Left forelimb (tissue), 1 donor: ENCODE data around the gene TIAM1.

Experiments
- DNase-seq: peaks from one replicate; pipeline ENCODE4 v3.0.0-alpha.2; 2018; ENCODE audit warnings: low spot score

TIAM1 gene

GRCh38 chr21:31354604-31355443 is 10.8 kb upstream of the TIAM1 start:
- DNase-seq = no peak

DNA sequence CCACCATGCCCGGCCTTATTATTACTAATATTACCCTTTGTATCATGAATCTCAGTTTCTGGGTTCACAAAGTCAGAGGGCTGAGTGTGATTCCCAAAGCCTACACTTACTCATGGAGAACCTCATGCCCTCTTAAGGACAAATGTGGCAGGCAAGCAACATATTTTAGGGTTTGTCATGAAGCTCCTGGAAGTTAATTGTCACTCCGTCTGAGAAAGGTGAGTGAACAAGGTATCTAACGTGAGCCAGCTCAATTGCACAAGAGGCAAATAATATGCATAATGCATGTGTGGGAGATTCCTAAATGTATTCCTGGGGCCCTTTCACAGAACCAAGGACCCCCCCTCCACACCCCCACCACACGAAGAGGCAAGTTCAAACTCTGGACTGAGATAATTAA is 10.1 kb upstream of the TIAM1 start:
- DNase-seq = no peak

DNA sequence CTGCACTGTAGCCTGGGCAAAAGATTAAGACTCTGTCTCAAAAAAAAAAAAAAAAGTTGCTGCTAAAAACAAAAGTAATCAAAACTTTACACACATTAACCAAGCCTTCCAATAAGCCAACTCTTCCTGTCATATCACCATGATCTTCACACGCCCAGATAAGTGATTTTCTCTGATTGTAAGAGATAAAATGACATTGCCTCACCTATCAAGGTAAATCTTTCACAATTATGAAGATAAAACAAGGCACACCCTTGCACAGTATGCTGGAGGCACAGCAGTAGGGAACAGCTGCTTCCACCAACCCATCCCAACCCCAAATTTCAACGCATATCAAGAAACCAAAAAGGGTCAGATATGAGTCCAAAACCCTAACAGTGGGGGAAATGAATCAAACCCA is 8.8 kb upstream of the TIAM1 start:
- no peak for DNase-seq

GRCh38 chr21:31351960-31352359 is 7.9 kb upstream of the TIAM1 start:
- DNase-seq = no peak

DNA sequence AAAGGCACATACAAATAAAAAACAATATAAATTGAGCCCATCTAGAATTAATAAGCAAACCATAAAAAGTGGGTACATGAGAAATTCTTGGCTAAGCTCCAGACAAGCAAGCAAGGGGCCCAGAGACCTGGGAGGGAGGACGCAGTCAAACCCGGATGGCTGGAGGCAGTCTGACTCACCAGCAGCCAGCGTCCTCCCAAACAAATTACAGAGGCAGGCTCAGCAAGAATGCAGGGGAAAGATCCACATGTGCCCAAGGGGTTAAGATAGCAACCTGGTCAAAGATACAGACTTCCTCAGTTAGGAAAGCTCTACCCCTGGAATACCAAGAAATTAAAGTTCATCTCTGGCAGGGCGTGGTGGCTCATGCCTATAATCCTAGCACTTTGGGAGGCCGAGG is 7.4 kb upstream of the TIAM1 start:
- DNase-seq = no peak

DNA sequence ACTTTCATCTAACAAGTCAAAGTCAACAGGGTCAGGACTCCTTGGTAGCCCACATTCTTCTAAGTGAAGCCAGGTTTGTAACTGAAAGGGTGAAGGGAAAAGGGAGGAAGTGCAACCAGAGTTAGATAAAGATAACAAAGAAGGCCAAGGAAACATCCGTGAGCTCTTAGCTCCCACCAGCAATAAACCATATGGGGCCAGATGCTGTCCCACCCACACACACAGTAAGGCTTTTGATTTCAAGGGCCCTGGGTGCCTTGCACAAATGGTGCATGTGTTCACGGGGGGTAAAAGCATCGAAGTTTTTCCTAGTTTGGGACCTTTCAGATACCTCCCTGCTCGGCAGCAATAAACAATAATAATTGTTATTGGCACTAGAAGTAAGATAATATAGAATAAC is 5.1 kb upstream of the TIAM1 start:
- no peak for DNase-seq

- DNase-seq = no peak
Observed at GRCh38 chr21:31348188-31348587, 4.1 kb upstream of the TIAM1 start.

DNA sequence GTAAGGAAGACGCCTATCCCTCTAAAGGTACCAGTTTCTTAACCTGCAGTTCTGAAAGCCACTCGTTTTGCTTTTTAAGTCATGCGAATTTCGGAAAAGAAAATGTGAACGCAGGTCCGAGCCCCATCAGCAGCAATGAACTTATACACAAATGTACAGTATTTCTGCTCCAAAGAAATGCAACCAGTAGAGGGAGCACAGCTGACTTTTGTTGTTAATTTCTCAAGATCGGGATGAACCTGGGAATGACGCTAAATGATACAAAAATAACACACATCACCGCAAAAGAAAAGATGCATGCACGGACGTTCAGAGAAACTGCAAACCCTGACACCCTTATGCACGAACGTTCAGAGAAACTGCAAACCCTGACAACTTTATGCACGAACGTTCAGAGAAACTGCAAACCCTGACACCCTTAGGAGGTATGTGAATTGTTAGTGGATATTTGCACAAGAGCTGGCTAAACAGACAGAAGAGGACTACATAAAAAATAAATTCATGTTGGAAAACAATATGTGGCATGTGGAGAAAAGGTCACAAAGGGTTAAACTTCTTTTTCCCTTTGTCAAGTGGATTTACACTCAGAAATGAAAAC is 3.5 kb upstream of the TIAM1 start:
- DNase-seq = no peak

DNA sequence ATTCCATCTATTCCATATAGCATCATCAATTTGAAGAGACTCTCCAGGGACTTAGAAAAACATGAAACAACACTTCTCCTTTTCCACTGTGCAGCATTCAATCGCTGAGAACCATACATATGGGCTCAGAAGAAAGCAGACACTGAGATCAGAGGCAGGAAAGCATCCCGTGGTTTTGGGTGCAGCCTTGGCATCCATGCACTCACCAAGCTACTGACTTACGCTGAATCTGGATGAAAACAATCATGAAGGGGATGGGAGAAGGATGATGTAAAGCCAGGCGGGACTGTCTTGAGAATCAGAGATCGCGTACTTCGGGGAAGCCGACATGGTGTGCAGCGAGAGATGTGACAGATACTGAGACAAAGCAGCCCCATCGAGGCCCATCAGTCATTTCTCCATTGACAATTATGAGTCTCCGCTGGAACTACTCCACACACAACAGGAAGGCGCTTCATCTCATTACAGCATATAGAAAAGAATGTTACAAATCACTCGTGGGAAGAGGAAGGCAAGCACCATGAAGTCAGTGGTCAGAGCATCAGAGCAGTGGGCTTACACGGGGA is 2.3 kb upstream of the TIAM1 start:
- no peak for DNase-seq

DNA sequence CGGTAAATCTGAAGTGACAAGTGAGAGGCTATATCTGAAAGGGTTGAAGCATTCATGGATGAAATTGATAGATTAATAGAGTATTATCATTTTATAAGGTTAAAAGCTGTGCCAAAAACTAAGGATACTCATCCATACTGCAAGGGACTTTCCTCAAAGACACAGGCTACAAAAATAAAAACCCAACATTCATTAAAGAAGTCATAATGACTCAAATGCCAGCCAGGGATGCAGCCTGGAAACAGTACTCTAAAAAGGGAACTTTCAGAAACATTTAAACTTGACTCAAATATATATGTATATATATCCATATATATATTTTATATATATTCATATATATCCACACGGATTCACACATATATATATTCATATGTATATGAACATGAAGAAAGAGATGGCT is 1.1 kb upstream of the TIAM1 start:
- DNase-seq = no peak

- no peak for DNase-seq
Observed at GRCh38 chr21:31343030-31343510, 991 bp downstream of the TIAM1 start.

DNA sequence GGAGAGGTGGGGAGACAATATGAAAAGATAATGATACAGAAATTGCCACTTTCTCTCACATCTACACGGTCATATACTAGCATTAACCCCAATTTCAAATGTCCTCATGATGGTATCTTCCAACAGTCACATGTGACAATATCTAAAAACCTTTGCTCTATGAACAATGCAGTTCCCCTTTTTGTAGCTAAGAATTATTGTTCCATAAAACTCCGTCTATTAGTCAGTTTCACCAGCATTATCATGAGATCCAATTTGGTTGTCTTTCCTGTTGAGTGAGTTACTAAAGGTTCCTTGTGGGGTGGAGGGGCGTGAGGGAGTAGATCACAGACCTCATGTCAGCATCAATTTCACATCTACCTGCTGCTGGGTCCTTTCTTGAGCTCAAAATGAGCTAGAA is 1.7 kb downstream of the TIAM1 start:
- DNase-seq = no peak

GRCh38 chr21:31340942-31341487 is 3.0 kb downstream of the TIAM1 start:
- DNase-seq = no peak

- DNase-seq = no peak
Observed at GRCh38 chr21:31340514-31340913, 3.5 kb downstream of the TIAM1 start.

GRCh38 chr21:31339721-31340120 is 4.3 kb downstream of the TIAM1 start:
- DNase-seq = no peak

DNA sequence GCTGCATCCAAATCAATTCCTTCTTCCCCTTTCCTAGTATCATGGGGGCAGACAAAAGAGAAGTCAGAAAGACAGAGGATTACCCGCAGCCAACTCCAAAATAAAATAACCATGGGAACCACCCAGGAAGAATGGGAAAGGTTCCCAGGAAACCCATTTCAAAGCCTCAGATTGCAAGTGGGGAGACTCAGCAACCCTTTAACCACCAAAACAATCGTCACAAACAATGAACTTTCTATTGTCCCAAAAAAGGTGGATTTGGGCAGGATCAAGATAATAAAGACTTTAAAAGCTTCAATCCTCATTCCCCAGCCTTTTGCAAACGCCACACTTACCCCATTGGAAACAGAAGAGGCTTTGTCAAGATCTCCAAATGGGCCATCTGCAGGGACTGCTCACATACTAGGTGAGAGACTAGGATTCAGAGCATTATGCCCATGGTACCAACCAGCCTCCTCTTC is 5.1 kb downstream of the TIAM1 start:
- DNase-seq = no peak

DNA sequence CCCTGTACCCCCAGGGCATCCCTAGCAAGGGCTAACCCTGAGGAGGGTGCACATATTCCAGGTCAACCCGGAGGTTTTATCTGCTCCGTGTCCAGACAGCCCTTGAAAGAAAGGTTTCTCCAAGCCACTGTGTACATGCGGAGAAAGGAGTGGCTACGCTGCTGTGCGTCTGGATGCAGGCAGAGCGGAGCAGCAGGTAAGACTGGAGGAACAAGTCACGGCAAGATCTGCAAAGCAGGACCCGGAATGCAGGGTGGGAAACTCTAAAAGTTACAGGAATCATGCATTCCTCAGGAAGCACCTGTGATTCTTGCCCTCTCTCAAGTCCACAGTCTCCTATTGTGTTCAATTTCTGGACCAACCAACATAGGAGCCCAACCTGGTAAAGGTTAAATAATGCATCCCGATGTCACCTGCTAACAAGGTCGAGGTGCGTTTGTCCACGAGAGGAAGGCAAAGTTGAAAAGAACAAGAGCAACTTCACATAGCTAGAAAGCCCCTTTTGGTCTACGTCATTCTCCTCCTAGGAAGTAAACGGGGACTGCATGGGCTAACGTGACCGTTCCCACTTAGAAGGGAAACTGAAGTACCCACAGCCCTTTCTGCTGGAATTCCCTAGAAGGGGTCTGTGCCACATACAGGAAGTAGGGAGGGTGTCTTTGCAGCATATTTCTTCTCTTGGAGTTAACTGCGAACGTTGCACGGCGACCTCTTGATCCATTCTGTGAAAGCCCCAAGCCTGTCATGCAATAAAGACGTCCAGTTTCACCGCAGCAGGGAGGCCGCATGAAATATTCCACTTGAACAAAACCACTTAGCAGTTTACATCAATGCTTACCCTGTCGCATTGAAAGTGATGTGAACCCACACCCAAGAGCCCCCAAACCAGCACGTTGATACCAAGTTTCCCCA is 5.8 kb downstream of the TIAM1 start:
- no peak for DNase-seq

DNA sequence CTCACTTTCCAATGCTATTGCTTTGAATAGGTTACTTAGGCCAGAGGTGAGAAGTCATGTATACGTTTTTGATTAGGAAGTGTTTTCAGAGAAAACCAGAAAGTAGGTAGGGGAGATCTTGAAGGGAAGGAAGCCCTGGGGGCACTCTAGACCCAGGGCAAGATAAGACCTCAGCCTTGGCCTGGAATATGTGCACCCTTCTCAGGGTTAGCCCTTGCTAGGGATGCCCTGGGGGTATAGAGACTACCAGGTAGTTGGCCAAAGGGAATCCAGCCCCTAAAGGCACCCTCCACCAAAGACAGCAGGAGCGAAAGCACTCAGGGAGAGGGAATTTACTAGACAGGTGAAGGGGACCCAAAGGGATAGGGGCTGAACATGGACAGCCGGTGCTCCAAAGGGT is 7.0 kb downstream of the TIAM1 start:
- no peak for DNase-seq

GRCh38 chr21:31336739-31337040 is 7.4 kb downstream of the TIAM1 start:
- no peak for DNase-seq

DNA sequence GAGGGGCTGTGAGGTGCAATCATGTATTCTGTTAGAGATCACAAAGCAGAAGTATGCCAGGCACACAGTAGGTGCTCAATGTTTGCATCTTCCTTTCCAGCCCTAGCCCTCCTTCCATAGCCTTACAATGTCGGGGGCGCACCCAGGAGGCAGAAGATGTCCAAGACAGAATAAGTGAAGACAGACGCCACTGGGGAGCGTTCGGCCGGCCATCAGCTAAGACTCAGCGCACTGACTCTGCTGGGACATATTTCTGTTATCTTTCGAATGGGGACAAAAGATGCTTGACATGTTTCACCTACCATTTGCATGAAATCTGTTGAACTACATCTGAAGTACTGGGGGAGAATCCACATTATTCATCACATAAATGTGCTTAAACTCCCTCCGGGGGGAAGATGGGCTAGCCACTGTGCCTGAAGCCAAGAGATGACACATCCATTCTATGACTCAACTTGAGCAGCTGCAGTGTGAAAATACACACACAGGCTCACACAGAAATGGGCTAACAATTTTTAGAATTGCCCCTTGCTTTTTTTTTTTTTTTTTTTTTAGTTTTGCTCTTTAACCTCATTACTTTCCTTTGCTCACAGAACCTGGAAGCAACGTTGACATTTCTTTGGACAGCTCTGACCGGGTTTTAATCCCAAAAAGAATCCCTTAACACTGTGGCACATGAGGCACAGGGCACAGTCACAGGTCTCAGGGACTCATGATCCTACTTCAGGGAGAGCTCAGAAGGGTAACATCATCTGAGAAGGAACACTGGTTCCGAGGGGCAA is 7.9 kb downstream of the TIAM1 start:
- no peak for DNase-seq

- DNase-seq = no peak
Observed at GRCh38 chr21:31334648-31335121, 9.4 kb downstream of the TIAM1 start.
